Right atrium auricular region (tissue), 2 donors: ENCODE measurements around the gene PCDH19. TPM values are rescaled to one million over a fixed set of nuclear protein-coding genes. Genes with fewer than 3 reads are reported as not detected.

Experiments used
- DNase-seq: peaks from one replicate; pipeline ENCODE4 v3.0.0-alpha.2; 2019; ENCODE audit warnings: low spot score
- H3K27ac ChIP-seq, 2 donors: fragments of 200-600 bp; sonication (generic); 1 replicate in 1 of 2; 2 replicates in 1 of 2; pipeline ENCODE4 v1.5.1; 2016 to 2019
- H3K27me3 ChIP-seq, 2 donors: fragments of 200-600 bp; sonication (generic); one replicate each; pipeline versions ENCODE4 v1.5.1 to v1.6.0; 2017 to 2019
- H3K36me3 ChIP-seq: fragments of 200-600 bp; sonication (generic); one replicate; pipeline ENCODE4 v1.5.1; 2016
- H3K4me1 ChIP-seq, 2 donors: fragments of 200-600 bp; sonication (generic); one replicate each; pipeline versions ENCODE4 v1.5.1 to v1.6.0; 2017 to 2019
- H3K4me3 ChIP-seq, 2 donors: fragments of 200-600 bp; sonication (generic); 1 replicate in 1 of 2; 2 replicates in 1 of 2; pipeline ENCODE4 v1.5.1; 2017 to 2019; ENCODE audit warnings: mild to moderate bottlenecking in 1 of 2, moderate library complexity in 1 of 2
- H3K9me3 ChIP-seq, 2 donors: fragments of 200-600 bp; sonication (generic); one replicate each; pipeline ENCODE4 v1.5.1; 2019
- CTCF ChIP-seq, 2 donors: fragments of 200-600 bp; sonication (generic); IDR thresholded peaks; one replicate each; pipeline ENCODE4 v1.5.1; 2019; ENCODE audit warnings: antibody characterized with exemption in 2 of 2
- total RNA-seq, 2 donors: library from RNA; depleted of rRNA; stranded (reverse); fragments of >200 nt; gene quantifications; one replicate each; pipeline ENCODE4 v1.1.0, GENCODE V29; 2016

Gene PCDH19
- total RNA-seq, 2 donors from 2014 or later = 0.51 to 0.56 TPM

DNA sequence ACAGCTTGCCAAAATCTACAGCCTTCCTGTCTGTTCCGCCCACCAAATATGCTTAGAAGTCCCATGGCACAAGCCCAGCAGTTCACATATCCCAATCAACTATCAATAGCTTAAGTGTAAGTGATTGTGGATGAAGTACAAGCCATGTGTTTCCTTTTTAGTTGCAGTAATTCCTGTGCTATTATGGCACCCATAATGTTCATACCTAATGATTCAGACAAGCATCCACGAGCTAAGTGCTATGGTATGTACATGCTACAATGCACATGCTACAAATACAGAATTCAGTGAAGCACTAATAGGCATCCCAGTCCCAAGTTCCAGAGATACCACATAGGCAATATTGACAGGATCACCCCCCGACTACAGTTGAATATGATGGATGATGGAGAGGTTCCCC, 94.5 kb downstream of the PCDH19 start:
- H3K4me1 ChIP-seq = no peaks in the 10 kb centered on the region

GRCh38 chrX:100299559-100299958, 110.5 kb downstream of the PCDH19 start:
- no peaks in the 10 kb centered on the region for H3K27me3 ChIP-seq
- no peak overlapping the region for H3K27ac ChIP-seq
- H3K4me1 ChIP-seq = no peaks in the 10 kb centered on the region
- DNase-seq = no peak
- H3K9me3 ChIP-seq = no peaks in the 10 kb centered on the region
- no peak overlapping the region for H3K4me3 ChIP-seq
- H3K36me3 ChIP-seq = no peaks in the 10 kb centered on the region
- TF ChIP-seq CTCF (IDR thresholded peaks at IDR 0.05) = no peak

More for the DNA sequence above, 94.5 kb downstream of the PCDH19 start:
- Histone ChIP-seq H3K36me3 (no peaks in the 10 kb centered on the region), H3K27ac (no peak overlapping the region), H3K4me3 (no peak overlapping the region), H3K27me3 (peaks cover 0 to 3% of the 10 kb centered on the region in 2 donors), H3K9me3 (no peaks in the 10 kb centered on the region)
- TF ChIP-seq CTCF (IDR thresholded peaks at IDR 0.05) = no peak
- DNase-seq = no peak

DNA sequence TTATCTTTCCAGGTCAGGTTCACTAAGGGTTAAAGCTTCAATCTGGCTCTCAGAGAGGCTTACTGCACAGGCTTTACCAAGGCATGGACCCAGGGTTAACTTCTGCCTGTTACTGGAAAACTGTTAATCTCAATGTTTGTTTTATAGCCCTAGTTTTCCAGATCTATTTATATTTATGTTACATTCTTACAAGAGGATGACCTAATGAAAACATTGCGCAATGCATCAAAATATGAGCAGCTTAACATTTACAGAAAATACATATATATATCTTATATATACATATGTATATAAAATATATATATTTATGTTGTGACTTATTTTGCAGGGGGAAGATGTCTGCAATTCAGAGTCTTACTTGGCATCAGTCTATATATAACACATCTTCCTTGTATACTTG, 112.3 kb downstream of the PCDH19 start:
- H3K4me1 ChIP-seq = no peaks in the 10 kb centered on the region

DNA sequence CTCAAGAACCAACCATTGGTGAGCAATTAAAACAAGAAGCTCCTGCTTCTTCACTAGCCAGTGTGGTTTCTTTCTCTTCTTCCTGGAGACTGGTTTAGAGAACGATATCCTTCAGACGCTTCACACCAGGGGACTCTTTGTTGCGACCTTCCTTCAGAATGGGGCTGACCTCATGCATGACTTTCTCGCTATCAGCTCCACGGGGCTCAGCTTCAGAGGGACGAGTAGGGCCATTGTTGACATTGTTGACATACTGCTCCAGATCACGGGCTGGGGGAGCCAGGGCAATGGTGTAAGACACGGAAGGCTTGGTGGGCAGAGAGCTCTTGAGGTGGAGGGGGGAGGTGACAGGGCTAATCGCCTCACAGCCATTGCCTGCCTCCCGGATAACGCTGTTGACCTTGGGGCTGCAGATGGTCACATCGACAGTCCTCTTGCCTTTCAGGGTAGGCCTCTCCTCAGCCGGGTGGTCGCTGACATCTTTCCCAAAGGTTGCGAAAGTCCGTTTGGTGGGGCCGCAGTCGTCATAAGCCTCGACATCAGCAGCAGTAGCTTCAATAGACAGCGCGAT, 113.8 kb downstream of the PCDH19 start:
- Histone ChIP-seq H3K27me3 (no peaks in the 10 kb centered on the region), H3K36me3 (no peaks in the 10 kb centered on the region), H3K9me3 (no peaks in the 10 kb centered on the region), H3K27ac (no peak overlapping the region), H3K4me3 (no peak overlapping the region), H3K4me1 (no peaks in the 10 kb centered on the region)
- TF ChIP-seq CTCF (IDR thresholded peaks at IDR 0.05) = no peak
- DNase-seq = no peak

More for the DNA sequence above, 112.3 kb downstream of the PCDH19 start:
- Histone ChIP-seq H3K36me3 (no peaks in the 10 kb centered on the region), H3K9me3 (no peaks in the 10 kb centered on the region), H3K27me3 (no peaks in the 10 kb centered on the region), H3K27ac (no peak overlapping the region), H3K4me3 (no peak overlapping the region)
- DNase-seq = no peak
- no peak for TF ChIP-seq CTCF (IDR thresholded peaks at IDR 0.05)

- TF ChIP-seq CTCF (IDR thresholded peaks at IDR 0.05) = no peak
Observed at GRCh38 chrX:100294965-100295364, 115.1 kb downstream of the PCDH19 start.

GRCh38 chrX:100289066-100289558, 121.0 kb downstream of the PCDH19 start:
- TF ChIP-seq CTCF (IDR thresholded peaks at IDR 0.05) = no peak
- Histone ChIP-seq H3K27me3 (no peaks in the 10 kb centered on the region), H3K9me3 (peaks cover 0 to 6% of the 10 kb centered on the region in 2 donors), H3K4me3 (no peak overlapping the region), H3K36me3 (no peaks in the 10 kb centered on the region), H3K4me1 (no peaks in the 10 kb centered on the region), H3K27ac (no peak overlapping the region)
- no peak for DNase-seq

More at GRCh38 chrX:100294965-100295364, 115.1 kb downstream of the PCDH19 start:
- H3K27me3 ChIP-seq = no peaks in the 10 kb centered on the region
- H3K36me3 ChIP-seq = no peaks in the 10 kb centered on the region
- H3K9me3 ChIP-seq = no peaks in the 10 kb centered on the region
- no peak for DNase-seq
- H3K4me1 ChIP-seq = no peaks in the 10 kb centered on the region
- no peak overlapping the region for H3K27ac ChIP-seq
- H3K4me3 ChIP-seq = no peak overlapping the region
